ENCODE data around the gene STAT1.

STAT1 gene

DNA sequence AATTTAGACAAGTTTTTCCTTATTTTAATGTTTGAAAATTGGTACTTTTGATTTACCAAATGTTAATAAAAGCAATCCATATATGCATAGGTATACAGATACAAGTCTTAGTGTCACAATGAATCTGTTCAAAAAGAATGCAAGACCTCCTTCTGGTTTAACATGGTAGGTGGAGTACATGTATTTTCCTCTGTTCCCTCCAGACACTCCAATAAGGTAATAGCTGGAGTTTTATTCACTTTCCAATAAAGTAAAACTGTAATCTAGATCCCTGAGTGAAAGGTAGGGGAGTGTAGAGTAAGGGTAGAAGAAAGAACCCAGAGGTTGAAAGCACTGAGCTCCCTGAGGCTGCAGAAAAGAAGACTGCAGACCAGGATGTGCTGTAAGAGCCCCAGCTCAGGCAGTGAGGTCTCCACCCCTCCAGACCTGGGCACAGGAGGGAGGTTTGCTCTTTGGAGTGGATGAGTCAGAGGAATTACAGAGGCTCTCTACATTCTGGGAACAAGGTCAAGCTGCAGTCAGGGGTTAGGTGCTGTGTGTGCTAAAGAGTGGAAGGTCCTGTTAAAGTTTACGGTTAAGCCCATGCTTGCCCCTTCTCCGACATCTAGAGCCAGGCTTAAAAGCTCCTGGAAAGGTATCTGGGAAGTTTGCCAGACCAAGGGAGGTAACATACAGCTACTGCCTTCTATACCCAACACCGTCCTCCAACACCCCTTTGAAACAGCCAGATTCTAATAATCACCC, 27.6 kb upstream of the STAT1 start:
- H3K4me3 ChIP-seq (ENCODE audit: low read length), result no peak overlapping the region
- TF ChIP-seq ZNF274 (IDR thresholded peaks at IDR 0.05; ENCODE audit: low read depth, low read length), result no peak

DNA sequence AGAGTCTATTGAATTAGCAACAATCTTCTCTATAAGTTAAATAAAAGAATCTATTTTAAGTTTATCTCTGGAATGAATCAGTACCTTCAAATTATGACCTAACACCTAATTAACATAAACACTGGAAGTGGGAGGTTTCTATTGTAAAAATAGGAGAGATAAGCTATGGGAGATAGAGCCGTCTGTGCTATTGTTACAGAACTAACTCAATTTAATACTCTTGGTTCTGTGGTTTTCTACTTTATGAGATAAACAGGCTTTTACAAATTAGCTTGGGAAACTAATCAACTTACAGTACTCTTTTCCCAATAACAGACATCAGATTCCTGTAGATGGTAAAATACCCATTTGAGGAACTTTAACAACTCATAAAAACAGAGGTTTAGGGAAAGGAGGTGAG, 25.6 kb upstream of the STAT1 start:
- no peak overlapping the region for H3K4me3 ChIP-seq (ENCODE audit: low read length)
- no peak for TF ChIP-seq ZNF274 (IDR thresholded peaks at IDR 0.05; ENCODE audit: low read depth, low read length)

DNA sequence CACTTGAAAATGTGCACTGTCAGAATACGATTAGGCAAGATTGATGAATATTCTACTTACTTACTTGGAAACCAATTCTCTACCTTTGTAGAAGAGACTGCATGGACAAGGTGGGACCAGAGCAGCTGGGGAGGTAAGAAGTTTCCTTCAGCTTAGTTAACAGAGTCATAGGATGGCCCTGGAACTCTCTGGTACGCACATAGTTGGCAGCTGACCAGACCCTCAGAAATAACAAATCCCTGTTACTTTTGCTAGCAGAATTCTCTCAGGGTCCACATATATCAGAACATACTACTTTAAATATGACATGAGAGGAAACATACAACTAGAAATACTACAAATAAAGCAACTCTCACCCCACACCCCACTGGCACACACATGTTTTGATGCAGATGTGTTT, 24.8 kb upstream of the STAT1 start:
- no peak overlapping the region for H3K4me3 ChIP-seq (ENCODE audit: low read length)
- no peak for TF ChIP-seq ZNF274 (IDR thresholded peaks at IDR 0.05; ENCODE audit: low read depth, low read length)

DNA sequence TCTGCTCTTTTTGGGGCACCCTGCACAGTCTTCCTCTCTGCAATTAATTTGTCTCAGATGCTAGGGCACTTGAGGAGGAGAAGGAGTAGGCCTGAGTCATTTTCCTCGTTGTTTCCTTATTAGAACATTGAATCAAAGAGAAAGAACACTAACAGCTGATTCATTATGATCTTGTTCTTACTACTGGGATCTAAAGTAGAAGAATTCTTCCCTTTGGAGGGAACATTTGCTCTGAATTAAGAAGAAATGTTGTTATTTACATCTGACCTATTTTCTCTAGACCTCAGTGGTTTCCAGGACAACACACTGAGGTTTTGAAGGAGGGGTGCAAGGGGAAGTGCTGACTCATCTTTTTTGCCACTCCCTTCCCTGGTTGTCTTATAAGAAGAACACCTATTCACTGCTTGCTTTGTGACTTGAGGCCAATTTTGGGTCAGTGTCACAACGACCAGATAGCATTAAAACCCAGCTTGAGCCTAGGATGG, 24.3 kb upstream of the STAT1 start:
- no peak for TF ChIP-seq ZNF274 (IDR thresholded peaks at IDR 0.05; ENCODE audit: low read depth, low read length)
- no peak overlapping the region for H3K4me3 ChIP-seq (ENCODE audit: low read length)

DNA sequence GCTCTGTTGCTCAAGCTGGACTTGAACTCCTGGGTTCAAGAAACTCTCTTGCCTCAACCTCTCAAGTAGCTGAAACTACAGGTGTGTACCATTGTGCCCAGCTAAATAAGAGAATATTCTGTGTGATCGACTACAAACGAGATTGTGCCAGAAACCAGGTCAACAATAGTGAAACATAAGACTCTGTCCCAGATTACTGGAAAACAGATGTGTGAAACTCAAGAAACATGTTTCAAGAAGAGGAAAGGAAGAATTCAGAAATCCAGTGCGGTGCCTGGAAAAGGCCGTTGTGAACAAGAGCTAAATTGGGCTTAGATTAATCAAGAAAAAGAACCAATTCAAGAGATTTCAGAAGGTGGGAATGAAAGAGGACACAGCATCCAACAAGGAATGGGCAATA, 23.4 kb upstream of the STAT1 start:
- no peak for TF ChIP-seq ZNF274 (IDR thresholded peaks at IDR 0.05; ENCODE audit: low read depth, low read length)
- H3K4me3 ChIP-seq (ENCODE audit: low read length), result no peak overlapping the region

DNA sequence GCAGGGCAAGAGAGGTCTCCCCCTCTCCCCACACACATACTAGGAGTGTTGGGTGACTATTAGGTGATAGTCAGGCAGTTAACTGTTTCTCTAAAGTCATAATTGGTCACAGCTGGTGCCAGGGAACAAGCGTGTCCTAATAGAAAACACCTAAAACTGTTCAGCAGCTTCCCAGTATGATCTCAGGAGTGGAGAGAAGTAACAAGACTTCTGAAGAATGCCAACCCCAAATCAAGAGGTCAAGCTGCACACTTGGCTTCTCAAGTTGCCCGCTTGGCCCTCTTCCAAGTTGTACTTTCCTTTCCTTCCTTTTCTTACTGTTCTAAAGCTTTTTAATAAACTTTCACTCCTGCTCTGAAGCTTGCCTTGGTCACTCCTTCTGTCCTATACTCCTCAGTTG, 22.4 kb upstream of the STAT1 start:
- no peak for TF ChIP-seq ZNF274 (IDR thresholded peaks at IDR 0.05; ENCODE audit: low read depth, low read length)
- H3K4me3 ChIP-seq (ENCODE audit: low read length), result no peak overlapping the region

DNA sequence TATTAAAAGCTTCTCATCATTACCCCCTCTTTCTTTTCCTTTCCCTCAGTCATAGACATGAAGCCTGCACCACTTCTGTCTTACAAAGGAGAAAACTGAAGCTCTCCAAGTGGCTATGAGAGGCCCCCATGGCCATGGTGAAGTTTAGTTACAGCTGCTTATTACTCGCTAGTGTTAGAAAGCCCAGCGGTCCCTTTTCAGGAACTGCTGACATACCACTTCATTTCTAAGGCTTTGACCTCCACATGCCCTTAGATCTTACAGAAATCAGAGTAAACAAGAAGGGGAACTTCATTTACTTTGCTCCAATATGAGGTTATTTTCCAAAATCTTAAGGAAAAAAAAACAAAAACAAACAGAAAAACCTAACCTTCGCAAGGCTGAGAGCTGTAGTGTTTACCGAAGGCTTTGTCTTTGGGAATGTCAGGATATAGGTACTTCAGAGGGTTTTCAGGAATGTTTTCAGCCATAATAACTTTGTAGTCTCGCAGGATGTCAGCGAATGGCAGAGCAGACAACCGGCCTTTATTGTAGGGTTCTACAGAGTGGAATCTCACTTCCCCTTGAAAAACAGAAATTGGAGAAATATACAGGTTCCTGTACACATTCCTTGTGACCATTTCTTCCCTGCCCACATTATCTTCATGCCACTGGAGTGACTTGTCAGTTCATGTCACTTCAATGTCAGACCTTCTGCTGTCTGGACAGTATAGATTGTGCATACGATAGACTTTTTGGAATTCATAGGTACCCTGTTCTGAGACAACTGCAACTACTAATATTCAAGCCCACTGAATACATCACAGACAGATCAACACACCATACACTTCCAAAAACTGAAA, 18.8 kb upstream of the STAT1 start:
- no peak overlapping the region for H3K4me3 ChIP-seq (ENCODE audit: low read length)
- no peak for TF ChIP-seq ZNF274 (IDR thresholded peaks at IDR 0.05; ENCODE audit: low read depth, low read length)

DNA sequence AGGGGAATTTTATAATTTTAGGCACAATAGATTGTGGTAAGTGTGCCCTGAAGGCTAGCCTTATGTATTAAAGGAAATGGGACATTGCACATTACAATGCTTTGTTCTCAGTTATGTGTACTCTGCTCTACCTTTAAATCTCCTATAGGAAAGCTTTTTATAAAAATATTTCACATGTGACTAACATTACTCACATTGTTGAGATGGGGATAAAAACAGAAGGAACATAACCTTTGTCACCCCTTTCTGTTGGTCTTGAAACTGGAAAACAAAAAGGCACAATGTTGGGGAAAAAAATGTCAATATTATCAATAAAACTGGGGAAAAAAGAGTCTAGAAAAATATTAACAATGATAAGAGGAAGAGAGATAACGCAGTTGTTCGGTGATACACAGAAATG, 17.3 kb upstream of the STAT1 start:
- no peak for TF ChIP-seq ZNF274 (IDR thresholded peaks at IDR 0.05; ENCODE audit: low read depth, low read length)

DNA sequence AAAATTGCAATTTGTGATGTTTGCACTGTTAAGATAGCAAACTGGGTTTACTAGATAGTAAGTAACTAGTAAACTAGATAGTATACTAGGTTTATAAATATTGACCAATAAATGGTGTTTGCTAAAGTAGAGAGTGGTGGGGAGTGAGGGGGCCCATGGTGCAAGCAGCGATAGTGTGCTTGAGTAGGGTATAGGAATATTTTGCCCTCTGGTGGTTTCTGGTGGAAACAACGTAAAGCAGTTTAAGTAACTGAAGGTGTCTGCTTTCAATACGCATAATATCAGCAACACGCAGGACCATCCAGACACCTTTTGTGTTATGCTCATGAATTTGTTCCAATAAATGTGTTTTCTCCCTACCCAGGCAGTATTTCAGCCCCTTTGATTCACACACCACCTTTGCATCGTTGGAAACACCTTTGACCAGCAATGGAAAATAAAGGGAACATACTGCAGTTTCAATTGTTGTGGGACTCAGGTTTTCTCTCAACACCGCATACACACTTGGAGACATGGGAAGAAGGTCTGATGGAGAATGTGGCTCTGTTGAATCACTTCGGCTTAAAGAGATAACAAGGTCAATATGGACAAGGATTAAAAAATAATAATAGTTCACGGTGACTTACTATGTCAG, 16.7 kb upstream of the STAT1 start:
- H3K4me3 ChIP-seq (ENCODE audit: low read length), result no peak overlapping the region
- TF ChIP-seq ZNF274 (IDR thresholded peaks at IDR 0.05; ENCODE audit: low read depth, low read length), result no peak

More for the DNA sequence above, 17.3 kb upstream of the STAT1 start:
- H3K4me3 ChIP-seq (ENCODE audit: low read length), result no peak overlapping the region

DNA sequence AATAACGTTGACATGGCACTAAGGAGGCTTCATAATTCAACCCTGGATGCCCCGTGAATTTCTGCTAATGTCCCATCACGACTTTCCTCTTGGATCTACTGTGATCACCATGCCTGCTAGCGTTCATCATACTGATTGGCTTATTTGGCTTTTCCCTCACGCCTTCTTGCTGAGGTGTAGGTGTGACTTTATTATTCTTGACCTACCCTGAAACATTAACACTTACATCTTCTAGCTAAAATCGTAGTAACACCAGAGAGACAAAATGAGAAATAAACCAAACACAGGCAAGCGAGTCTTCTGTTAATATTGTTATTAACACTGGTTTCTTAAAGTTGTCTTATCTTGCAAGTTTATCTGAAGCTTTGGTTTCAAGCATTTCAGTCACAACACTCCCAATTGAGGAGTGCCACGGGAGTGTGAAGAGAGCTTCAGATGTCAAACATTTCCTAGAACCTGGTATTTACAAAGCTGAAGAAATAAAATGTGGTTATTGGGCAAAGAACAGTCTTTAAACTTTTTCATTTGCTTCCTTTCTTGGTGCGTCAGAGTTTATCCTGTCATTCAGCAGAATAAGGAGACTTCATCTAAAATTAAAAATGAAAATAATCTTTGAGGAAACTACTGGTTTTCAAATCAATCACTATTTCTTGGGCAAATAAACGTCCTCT, 15.4 kb upstream of the STAT1 start:
- no peak overlapping the region for H3K4me3 ChIP-seq (ENCODE audit: low read length)
- no peak for TF ChIP-seq ZNF274 (IDR thresholded peaks at IDR 0.05; ENCODE audit: low read depth, low read length)

DNA sequence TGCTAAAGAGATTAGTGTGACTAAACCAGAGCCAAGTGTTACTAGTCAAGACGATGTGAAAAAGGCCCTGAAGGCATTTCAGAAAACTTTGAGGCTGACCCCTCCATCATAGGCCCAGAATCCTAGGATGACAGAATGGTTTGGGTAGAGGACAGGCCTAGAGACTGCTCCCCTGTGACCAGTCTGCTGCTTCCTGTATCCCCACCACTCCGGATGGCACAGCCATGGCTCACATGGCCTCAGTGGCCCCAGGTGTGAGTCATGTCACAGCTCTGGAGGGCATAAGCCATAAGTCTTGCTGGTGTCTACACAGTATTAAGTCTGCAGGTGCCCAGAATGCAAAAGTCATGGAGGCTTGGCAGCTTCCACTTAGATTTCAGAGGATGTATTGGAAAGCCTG, 12.4 kb upstream of the STAT1 start:
- no peak for TF ChIP-seq ZNF274 (IDR thresholded peaks at IDR 0.05; ENCODE audit: low read depth, low read length)
- no peak overlapping the region for H3K4me3 ChIP-seq (ENCODE audit: low read length)

DNA sequence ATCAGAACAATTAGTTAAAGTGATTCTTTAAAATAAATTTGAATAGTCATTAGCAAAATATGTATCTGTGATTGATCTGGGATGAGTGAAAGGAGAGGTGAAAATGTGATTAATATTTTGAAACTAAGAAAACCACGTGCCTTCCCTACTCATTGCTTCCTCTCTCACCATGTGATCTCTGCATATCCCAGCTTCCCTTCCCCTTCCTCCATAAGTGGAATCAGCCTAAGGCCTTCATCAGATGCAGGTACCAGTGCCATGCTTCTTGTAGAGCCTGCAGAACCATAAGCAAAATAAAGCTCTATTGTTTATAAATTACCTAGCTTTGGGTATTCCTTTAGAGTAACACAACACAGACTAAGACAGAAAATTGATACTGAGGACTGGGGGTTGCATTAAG, 11.2 kb upstream of the STAT1 start:
- no peak for TF ChIP-seq ZNF274 (IDR thresholded peaks at IDR 0.05; ENCODE audit: low read depth, low read length)
- H3K4me3 ChIP-seq (ENCODE audit: low read length), result no peak overlapping the region

DNA sequence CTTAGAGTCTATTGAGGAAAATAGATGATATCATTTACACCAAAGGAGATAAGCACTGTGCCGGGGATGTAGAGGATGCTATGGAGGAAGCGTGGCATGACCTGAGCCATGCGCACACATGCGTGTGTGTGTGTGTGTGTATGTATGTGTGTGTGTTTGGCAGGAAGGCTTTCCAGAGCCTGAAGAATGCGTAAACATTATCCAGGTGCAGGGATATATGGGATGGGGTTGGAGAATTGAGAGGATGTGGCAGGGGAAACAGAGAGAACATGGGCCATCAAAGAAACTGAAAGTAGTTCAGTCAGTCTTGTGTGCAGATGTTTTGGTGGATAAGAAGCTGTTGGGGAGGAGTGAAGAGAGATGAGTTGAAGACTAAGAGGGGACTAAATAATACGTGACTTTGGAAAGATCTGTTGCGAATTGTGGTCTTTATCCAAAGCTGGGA, 9.3 kb upstream of the STAT1 start:
- no peak for TF ChIP-seq ZNF274 (IDR thresholded peaks at IDR 0.05; ENCODE audit: low read depth, low read length)
- H3K4me3 ChIP-seq (ENCODE audit: low read length), result no peak overlapping the region

DNA sequence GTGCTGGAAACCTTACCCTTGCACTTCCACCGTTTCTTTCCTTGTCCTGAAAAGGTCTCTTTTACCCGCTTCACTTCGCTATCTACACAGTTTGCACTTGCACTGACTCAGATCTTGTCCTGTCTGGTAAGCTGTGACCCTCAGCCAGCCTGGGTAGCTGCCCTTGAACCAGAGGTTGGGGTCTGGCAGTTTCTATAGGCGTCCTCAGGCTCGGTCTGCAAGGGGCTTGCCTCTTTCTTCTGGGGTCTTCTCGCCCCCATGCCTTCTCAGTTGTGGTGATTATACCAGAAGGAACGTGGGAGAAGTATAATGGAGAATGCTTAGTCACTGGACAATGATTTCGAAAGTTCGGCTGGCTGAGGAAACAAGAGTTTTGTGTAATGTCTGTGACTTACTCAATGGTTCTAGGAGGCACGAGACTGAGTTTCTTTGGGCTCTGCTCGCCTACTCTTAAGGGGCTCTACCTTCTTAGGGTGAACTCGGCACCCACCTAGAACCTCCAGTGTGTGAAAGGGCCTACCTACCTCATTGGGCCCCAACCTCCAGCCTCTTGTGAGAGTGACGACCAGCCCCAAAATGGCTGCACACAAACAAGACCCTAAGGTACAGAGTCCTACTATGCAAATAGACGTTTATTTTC, 6.9 kb upstream of the STAT1 start:
- H3K4me3 ChIP-seq (ENCODE audit: low read length), result peak overlapping the region; percentile 76
- no peak for TF ChIP-seq ZNF274 (IDR thresholded peaks at IDR 0.05; ENCODE audit: low read depth, low read length)

Data from GM08714 (cell line).